HFFc6 (cell line): Measurements from ENCODE around the gene VCP. TPM values are rescaled to one million over a fixed set of nuclear protein-coding genes. Genes with fewer than 3 reads are reported as not detected.

Experiments used
- DNase-seq: peaks from one replicate; pipeline ENCODE4 v3.0.0-alpha.2; 2018
- H3K27ac Mint-ChIP-seq: 2 replicates; pipeline ENCODE4 v1.8.0; 2020; ENCODE audit warnings: mild to moderate bottlenecking, mixed read lengths
- H3K27me3 Mint-ChIP-seq: 2 replicates; pipeline ENCODE4 v1.8.0; 2021; ENCODE audit warnings: mild to moderate bottlenecking, moderate library complexity, mixed read lengths; ENCODE audit not compliant: insufficient read depth
- H3K36me3 Mint-ChIP-seq: 2 replicates; pipeline ENCODE4 v1.8.0; 2021; ENCODE audit warnings: low read depth, mixed read lengths
- H3K4me1 Mint-ChIP-seq: 2 replicates; pipeline ENCODE4 v1.8.0; 2020; ENCODE audit warnings: low read depth, mixed read lengths
- H3K4me3 Mint-ChIP-seq: 2 replicates; pipeline ENCODE4 v1.8.0; 2020; ENCODE audit warnings: mild to moderate bottlenecking, moderate library complexity, mixed read lengths
- H3K9me3 Mint-ChIP-seq: 2 replicates; pipeline ENCODE4 v1.8.0; 2020; ENCODE audit warnings: mild to moderate bottlenecking, mixed read lengths
- CTCF ChIP-seq: fragments of 200-600 bp; sonication (generic); IDR thresholded peaks from 2 replicates; pipeline ENCODE4 v1.5.0; 2021; ENCODE audit warnings: antibody characterized with exemption, mild to moderate bottlenecking
- long read RNA-seq: library from polyadenylated mRNA; unstranded; transcript quantifications from one replicate; pipeline ENCODE4 v2.0.0, GENCODE V29; 2019
- total RNA-seq, 6 experiments: library from RNA; stranded (reverse); fragmentation: NEBNext Ultra II Directional; extraction: Animal tissue kit (Norgen Biotek cat#: 25700); gene quantifications; 2 replicates in 1 of 6; 3 replicates in 5 of 6; pipeline ENCODE4 v1.2.3, GENCODE V29; 2021

The VCP gene
- total RNA-seq: 100 to 1,000 TPM; 324 to 457 (median 374) TPM
- long read RNA-seq, full-length matches to known transcripts: 421 of 530 reads
- long read RNA-seq, partial matches to known transcripts: 66 of 530 reads
- long read RNA-seq, other reads (novel, unspliced or antisense): 43 of 530 reads

- H3K27ac Mint-ChIP-seq: peak within 1 kb of the TSS; percentile 98
- H3K9me3 Mint-ChIP-seq: no peaks in the 10 kb centered on the region
- peaks cover 39% of the 10 kb centered on the region for H3K36me3 Mint-ChIP-seq
- TF ChIP-seq CTCF: no peak
- H3K27me3 Mint-ChIP-seq: peaks cover 5% of the 10 kb centered on the region
- peaks cover 51% of the 10 kb centered on the region for H3K4me1 Mint-ChIP-seq
- peak; percentile 99 for DNase-seq
- peak within 1 kb of the TSS; percentile 99 for H3K4me3 Mint-ChIP-seq
Measured at GRCh38 chr9:35072461-35073278, at the start of gene VCP. TSS of gene VCP (minus strand) at chr9:35072625. CDS start at chr9:35072353, 272 bp downstream.

- H3K4me3 Mint-ChIP-seq: peak overlapping the region; percentile 93
- H3K4me1 Mint-ChIP-seq: peaks cover 40% of the 10 kb centered on the region
- peaks cover 4% of the 10 kb centered on the region; the same call in 1 of the 2 replicates for H3K27me3 Mint-ChIP-seq
- peaks cover 5% of the 10 kb centered on the region for H3K36me3 Mint-ChIP-seq
- TF ChIP-seq CTCF: peak; percentile 95
- H3K9me3 Mint-ChIP-seq: no peaks in the 10 kb centered on the region
- DNase-seq: peak; percentile 92
- H3K27ac Mint-ChIP-seq: peak overlapping the region; percentile 94
Measured at GRCh38 chr9:35116898-35117551, 44.6 kb upstream of the VCP start.

GRCh38 chr9:35116539-35116897, 44.1 kb upstream of the VCP start:
- peaks cover 45% of the 10 kb centered on the region for H3K4me1 Mint-ChIP-seq
- H3K4me3 Mint-ChIP-seq: peak overlapping the region; percentile 93
- no peak for TF ChIP-seq CTCF
- H3K9me3 Mint-ChIP-seq: no peaks in the 10 kb centered on the region
- peak overlapping the region; percentile 94 for H3K27ac Mint-ChIP-seq
- no peak for DNase-seq
- peaks cover 5% of the 10 kb centered on the region; the same call in 1 of the 2 replicates for H3K27me3 Mint-ChIP-seq
- H3K36me3 Mint-ChIP-seq: peaks cover 5% of the 10 kb centered on the region

- DNase-seq: peak; percentile 97
- no peaks in the 10 kb centered on the region for H3K9me3 Mint-ChIP-seq
- peaks cover 5% of the 10 kb centered on the region for H3K36me3 Mint-ChIP-seq
Measured at GRCh38 chr9:35115680-35116538, 43.5 kb upstream of the VCP start, which contains the start of gene ATOSB. TSS of gene ATOSB (minus strand) at chr9:35115862. CDS start at chr9:35108274, 7,588 bp downstream.

More at GRCh38 chr9:35115680-35116538, 43.5 kb upstream of the VCP start, which contains the start of gene ATOSB:
- Mint-ChIP-seq H3K27ac (peak within 1 kb of the TSS; percentile 94), H3K27me3 (peaks cover 5% of the 10 kb centered on the region; the same call in 1 of the 2 replicates), H3K4me3 (peak within 1 kb of the TSS; percentile 93), H3K4me1 (peaks cover 45% of the 10 kb centered on the region)
- TF ChIP-seq CTCF: no peak
